Activated gamma-delta T cell treated with Interleukin-2 at 50 U/mL for 16 hours (primary cell): ENCODE results near the gene SPRED2.

Experiments used
- DNase-seq: peaks from one replicate; pipeline ENCODE4 v3.0.0-alpha.2; 2020

SPRED2 gene

GRCh38 chr2:65438137-65438899 is 5.9 kb upstream of the SPRED2 start:
- no peak for DNase-seq

DNA sequence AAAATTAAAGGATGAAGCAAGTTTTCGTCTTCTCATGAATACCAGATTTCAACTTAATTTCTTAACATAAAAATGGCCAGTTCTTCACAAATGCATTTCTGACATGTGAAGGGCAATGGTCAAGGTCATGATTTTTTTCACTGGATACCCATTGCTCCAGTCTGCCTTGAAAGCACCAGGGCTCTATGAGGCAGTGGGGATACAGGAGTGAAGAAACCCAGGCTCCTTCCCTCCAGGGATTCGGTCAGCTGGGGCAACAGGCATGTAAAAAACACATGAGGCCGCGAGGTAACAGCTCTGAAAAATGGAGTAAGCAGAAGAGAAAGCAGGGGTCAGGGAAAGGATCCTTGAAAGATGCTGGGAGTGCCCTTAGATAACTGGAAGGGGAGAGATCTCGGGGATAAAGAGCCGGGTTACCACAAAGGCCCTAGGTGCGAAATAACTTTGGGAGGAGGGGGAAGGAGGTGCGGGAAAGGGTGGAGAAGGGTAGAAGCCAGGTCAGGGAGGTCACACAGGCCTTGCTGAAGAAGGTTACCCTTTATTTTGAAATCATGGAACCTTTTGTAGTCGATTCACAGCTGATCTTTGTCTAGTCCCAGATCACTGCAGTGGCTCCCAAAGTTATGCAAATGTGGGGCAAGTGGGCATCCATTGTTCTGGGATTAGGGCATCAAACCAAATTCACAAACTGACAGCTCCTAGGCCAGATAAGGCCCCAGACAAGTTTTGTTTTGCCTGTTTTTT is 5.2 kb upstream of the SPRED2 start:
- DNase-seq, result no peak

GRCh38 chr2:65436824-65437221 is 4.4 kb upstream of the SPRED2 start:
- DNase-seq, result no peak

- DNase-seq, result peak; percentile 15
These were observed 3.9 kb upstream of the SPRED2 start for GRCh38 chr2:65436169-65436823.

- no peak for DNase-seq
These were observed 3.3 kb upstream of the SPRED2 start for GRCh38 chr2:65435625-65436168.

GRCh38 chr2:65434592-65435241 is 2.3 kb upstream of the SPRED2 start:
- DNase-seq, result no peak

- DNase-seq, result peak; percentile 43
These were observed 775 bp downstream of the SPRED2 start for GRCh38 chr2:65431421-65432226.

DNA sequence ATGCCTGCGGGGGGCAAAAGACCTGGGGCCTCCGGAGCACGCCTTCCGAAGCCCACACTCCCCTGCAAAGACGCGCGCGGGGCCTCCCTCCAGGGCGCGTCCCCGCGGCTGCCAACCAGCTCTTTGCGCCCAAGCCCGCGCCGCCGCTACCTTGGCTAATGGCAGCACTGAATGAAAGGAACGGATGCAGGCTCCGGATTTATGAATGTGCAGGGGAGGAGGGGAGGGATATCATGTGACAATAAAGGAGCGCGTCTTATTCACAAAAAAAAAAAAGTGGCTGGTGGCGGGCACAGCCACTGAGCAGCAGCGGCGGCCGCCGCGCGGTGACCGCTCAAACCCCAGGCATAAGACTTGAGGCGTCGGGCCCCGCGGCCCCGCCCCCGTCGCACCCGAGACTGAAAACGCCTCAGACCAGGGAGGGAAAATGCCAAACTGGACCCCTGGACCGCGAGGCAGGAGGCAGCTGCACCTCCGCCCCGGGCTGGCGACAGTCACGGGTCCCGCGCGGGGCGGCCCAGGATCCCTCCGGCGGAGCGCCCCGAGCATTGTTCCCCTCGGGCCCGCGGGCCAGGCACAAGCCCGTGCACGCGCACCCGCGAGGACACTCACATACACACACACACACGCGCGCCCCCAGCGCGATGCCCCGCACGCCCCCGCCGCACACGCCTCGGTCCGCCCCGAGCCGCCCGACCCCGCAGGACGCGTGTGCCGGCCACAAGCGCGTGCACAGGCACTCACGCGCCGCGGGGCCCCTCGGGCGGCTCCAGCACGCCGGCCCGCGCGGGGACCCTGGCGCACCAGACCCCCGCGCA is 1.6 kb downstream of the SPRED2 start:
- DNase-seq, result peak; percentile 63

GRCh38 chr2:65429786-65430602 is 2.4 kb downstream of the SPRED2 start:
- no peak for DNase-seq

- no peak for DNase-seq
These were observed 4.9 kb downstream of the SPRED2 start for GRCh38 chr2:65427532-65427931.

DNA sequence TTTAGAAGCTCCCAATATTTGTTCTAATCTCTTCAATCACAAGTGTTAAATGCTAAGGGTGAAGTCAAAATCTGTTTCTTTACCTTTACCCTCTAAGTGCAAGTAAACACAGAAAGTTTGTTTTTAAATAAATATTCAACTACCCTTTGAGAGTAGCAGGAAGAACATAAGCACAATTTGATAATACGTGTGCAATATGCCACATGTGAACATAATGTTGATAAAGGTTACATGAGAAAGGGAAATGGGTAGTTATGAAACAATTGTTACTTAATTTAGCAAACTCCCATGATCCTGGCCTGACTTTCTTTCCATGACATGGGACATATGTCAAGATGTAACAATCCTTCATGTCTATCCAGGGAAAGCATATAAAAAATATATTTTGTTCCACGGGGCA is 7.1 kb downstream of the SPRED2 start:
- DNase-seq, result no peak

DNA sequence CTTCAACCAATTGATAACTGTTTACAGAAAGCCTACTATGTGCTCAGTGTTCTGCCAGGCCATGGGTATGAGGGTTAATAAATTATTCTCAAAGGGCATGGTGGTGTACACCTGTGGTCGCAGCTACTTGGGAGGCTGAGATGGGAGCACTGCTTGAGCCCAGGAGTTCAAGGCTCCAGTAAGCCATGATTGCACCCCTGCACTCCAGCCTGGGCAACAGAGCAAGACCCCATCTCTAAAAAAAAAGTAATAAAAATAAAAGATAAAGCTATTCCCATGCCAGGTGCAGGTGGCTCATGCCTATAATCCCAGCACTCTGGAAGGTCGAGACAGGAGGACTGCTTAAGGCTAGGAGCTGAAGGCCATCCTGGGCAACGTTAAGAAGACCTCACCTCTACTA is 8.0 kb downstream of the SPRED2 start:
- no peak for DNase-seq

- no peak for DNase-seq
These were observed 11.0 kb downstream of the SPRED2 start for GRCh38 chr2:65421432-65421748.

DNA sequence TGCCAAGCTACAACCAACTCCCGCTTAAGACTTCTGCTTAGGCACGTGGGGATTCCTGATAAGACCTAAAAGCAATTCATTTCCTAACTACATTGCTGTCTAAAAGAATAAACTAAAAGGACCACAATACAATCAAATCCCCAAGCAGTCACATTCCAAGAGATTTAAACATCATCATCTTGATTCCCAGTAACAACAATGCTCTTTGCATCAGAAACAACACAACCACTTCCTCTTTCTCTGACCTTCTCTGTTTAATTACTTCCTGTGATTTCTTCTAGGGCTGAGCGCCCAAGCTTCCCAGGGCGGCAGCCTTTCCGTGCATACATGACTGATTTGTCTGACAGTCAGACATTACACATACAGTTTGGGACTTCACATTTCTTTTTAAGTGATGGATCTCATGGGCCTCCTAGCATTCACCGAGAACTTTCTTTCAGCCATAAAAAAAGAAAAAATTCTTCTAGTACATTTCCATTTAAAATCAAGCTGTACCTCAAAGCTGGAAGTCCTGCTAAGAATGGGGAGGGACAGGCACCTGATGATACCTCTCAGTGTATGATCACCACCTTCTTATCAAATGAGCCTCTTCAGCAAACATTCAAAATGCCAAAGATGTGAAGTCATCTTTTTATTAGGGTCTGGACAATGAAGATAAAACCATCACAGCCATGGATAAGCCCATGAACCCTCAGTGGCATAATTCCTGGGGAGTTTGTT is 11.5 kb downstream of the SPRED2 start:
- DNase-seq, result no peak

DNA sequence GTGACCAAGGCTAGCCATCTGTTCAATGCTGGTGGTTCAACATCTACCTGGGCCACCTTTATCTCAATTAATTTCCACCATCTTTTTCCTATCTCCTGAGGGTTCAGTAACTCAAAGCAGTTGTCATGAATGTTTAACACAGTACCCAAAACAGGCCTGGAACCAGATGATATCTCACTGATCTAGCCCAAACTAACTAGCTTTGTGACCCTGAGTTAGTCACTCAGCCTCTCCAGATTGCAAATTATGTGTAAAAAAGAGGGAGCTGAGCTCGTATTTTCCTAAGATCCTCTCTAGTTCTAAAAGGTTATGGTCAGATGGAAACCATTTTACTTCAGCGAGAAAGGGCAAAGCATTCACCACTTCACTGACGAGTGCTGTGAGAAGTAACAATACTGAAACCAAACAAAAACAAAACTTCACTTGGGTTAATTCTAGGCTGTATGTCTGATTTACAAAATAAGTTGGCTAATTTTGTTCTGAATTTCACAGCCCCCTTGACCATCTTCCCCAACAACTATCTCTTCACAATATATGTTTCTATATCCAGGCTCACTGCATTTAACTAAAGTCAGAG is 14.8 kb downstream of the SPRED2 start:
- DNase-seq, result no peak

GRCh38 chr2:65416945-65417344 is 15.5 kb downstream of the SPRED2 start:
- peak; percentile 19 for DNase-seq

GRCh38 chr2:65416321-65416720 is 16.1 kb downstream of the SPRED2 start:
- no peak for DNase-seq

GRCh38 chr2:65415091-65415490 is 17.3 kb downstream of the SPRED2 start:
- no peak for DNase-seq

GRCh38 chr2:65413610-65414009 is 18.8 kb downstream of the SPRED2 start:
- no peak for DNase-seq
